Measurements from ENCODE around the gene TMEM107.
A peak's percentile ranks its signal among the peaks of the same experiment; 100 is the strongest.

TMEM107 gene

GRCh38 chr17:8123695-8124349 is 52.4 kb downstream of the TMEM107 start, which contains the start of gene HES7:
Gene HES7 (minus strand): TSS chr17:8124106. CDS start chr17:8124084, 22 bp downstream.
- Histone ChIP-seq H3K9ac (ENCODE audit: low read length) (peak within 1 kb of the TSS; percentile 2; the same call in 1 of the 2 replicates), H3K4me2 (ENCODE audit: low read depth, low read length, poor library complexity, severe bottlenecking) (peak within 1 kb of the TSS; percentile 98), H3K27ac (ENCODE audit: low read depth, low read length) (no peak within 1 kb of the TSS), H3K9me2 (replicated peaks; ENCODE audit: insufficient read depth, low read length) (no peaks in the 10 kb centered on the region), H3K27me3 (ENCODE audit: low read length) (no peaks in the 10 kb centered on the region), H2AFZ (ENCODE audit: low read depth, low read length, severe bottlenecking) (no peak within 1 kb of the TSS), H3K9me3 (ENCODE audit: insufficient read depth, low read length) (no peaks in the 10 kb centered on the region), H3F3A (ENCODE audit: insufficient read depth) (peaks cover 26% of the 10 kb centered on the region), H4K20me1 (ENCODE audit: low read depth, low read length) (no peaks in the 10 kb centered on the region), H3K79me2 (ENCODE audit: insufficient read depth, low read length) (no peaks in the 10 kb centered on the region), H3K4me3 (ENCODE audit: insufficient read depth, low read length, poor library complexity, severe bottlenecking) (peak within 1 kb of the TSS; percentile 59), H3K36me3 (ENCODE audit: low read length) (no peaks in the 10 kb centered on the region)
- no peak for TF ChIP-seq CTCF (IDR thresholded peaks at IDR 0.05; ENCODE audit: insufficient read depth, low read length, poor library complexity, severe bottlenecking)
- TF ChIP-seq EZH2phosphoT487 (conservative IDR thresholded peaks at IDR 0.05; ENCODE audit: low read length): no peak

- Histone ChIP-seq H3K27me3 (ENCODE audit: low read length) (no peaks in the 10 kb centered on the region), H3K9me3 (ENCODE audit: insufficient read depth, low read length) (no peaks in the 10 kb centered on the region), H4K20me1 (ENCODE audit: low read depth, low read length) (no peaks in the 10 kb centered on the region), H3K36me3 (ENCODE audit: low read length) (no peaks in the 10 kb centered on the region), H2AFZ (ENCODE audit: low read depth, low read length, severe bottlenecking) (no peak overlapping the region), H3K4me3 (ENCODE audit: insufficient read depth, low read length, poor library complexity, severe bottlenecking) (peak overlapping the region; percentile 59), H3K27ac (ENCODE audit: low read depth, low read length) (no peak overlapping the region), H3K79me2 (ENCODE audit: insufficient read depth, low read length) (no peaks in the 10 kb centered on the region), H3K9me2 (replicated peaks; ENCODE audit: insufficient read depth, low read length) (no peaks in the 10 kb centered on the region), H3K4me2 (ENCODE audit: low read depth, low read length, poor library complexity, severe bottlenecking) (peak overlapping the region; percentile 98), H3F3A (ENCODE audit: insufficient read depth) (peaks cover 27% of the 10 kb centered on the region), H3K9ac (ENCODE audit: low read length) (peak overlapping the region; percentile 2; the same call in 1 of the 2 replicates)
- TF ChIP-seq EZH2phosphoT487 (conservative IDR thresholded peaks at IDR 0.05; ENCODE audit: low read length) (no peak), CTCF (IDR thresholded peaks at IDR 0.05; ENCODE audit: insufficient read depth, low read length, poor library complexity, severe bottlenecking) (no peak)
Observed at GRCh38 chr17:8122924-8123694, 53.1 kb downstream of the TMEM107 start.
